Measurements from ENCODE around the gene TXNIP. TPM values are rescaled to one million over a fixed set of nuclear protein-coding genes. Genes with fewer than 3 reads are reported as not detected.
A peak's percentile ranks its signal among the peaks of the same experiment; 100 is the strongest.

The TXNIP gene
- total RNA-seq, 1 donor from 2014 or later: 19.0 TPM

GRCh38 chr1:146013559-146013922 is 17.2 kb upstream of the TXNIP start:
- Histone ChIP-seq H3K27me3 (ENCODE audit: control insufficient read depth, insufficient read depth, low read length) (peaks cover 9% of the 10 kb centered on the region), H3K36me3 (ENCODE audit: control insufficient read depth, insufficient read depth, low read length) (no peaks in the 10 kb centered on the region), H3K4me3 (ENCODE audit: low read depth, low read length) (no peak overlapping the region)
- TF ChIP-seq, protein P1, sequence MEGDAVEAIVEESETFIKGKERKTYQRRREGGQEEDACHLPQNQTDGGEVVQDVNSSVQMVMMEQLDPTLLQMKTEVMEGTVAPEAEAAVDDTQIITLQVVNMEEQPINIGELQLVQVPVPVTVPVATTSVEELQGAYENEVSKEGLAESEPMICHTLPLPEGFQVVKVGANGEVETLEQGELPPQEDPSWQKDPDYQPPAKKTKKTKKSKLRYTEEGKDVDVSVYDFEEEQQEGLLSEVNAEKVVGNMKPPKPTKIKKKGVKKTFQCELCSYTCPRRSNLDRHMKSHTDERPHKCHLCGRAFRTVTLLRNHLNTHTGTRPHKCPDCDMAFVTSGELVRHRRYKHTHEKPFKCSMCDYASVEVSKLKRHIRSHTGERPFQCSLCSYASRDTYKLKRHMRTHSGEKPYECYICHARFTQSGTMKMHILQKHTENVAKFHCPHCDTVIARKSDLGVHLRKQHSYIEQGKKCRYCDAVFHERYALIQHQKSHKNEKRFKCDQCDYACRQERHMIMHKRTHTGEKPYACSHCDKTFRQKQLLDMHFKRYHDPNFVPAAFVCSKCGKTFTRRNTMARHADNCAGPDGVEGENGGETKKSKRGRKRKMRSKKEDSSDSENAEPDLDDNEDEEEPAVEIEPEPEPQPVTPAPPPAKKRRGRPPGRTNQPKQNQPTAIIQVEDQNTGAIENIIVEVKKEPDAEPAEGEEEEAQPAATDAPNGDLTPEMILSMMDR (IDR thresholded peaks at IDR 0.05; ENCODE audit: insufficient read depth, low read length, poor library complexity, severe bottlenecking): no peak
- DNase-seq (ENCODE audit: low read depth): no peak

DNA sequence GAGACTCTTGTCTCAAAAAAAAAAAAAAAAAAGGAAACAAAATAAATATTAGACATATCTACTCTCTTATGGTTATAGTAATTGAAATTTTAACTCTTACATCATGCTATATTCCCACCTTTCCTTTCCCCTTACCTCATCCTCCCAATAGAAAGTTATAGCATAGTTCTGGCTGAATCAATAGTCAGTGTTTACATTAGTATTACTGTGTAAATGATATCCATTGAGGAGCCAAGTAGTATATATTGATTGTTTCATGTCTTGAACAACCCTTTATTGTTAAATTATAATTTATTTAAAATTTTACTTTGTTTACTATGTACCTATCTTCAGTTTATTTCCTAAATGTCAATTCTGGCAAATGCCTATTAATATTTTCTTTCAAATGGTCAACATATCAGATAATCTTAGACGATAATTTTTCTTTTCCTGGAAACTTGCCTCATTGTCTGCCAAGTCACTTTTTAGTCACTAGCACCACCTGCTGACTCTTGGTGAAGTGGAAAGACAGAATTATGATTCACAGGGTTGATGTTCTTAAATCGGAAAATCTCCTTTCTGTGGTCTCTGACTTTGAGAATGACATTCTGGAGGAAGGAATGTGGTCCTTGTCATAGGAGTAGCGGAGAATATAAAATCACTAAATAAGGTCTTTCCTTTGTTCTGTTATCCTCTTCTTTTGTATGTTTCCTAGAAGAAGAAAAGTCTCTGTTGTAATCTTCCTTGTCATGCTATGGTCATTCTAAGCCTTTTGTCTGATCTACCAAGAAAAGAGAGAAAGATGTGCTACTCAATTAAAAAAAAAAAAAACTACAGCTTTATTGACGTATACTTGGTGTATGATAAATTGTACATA is 16.6 kb upstream of the TXNIP start:
- no peak overlapping the region for H3K4me3 ChIP-seq (ENCODE audit: low read depth, low read length)
- TF ChIP-seq, protein P1 (IDR thresholded peaks at IDR 0.05; ENCODE audit: insufficient read depth, low read length, poor library complexity, severe bottlenecking): peak; percentile 68
- DNase-seq (ENCODE audit: low read depth): peak; percentile 63

DNA sequence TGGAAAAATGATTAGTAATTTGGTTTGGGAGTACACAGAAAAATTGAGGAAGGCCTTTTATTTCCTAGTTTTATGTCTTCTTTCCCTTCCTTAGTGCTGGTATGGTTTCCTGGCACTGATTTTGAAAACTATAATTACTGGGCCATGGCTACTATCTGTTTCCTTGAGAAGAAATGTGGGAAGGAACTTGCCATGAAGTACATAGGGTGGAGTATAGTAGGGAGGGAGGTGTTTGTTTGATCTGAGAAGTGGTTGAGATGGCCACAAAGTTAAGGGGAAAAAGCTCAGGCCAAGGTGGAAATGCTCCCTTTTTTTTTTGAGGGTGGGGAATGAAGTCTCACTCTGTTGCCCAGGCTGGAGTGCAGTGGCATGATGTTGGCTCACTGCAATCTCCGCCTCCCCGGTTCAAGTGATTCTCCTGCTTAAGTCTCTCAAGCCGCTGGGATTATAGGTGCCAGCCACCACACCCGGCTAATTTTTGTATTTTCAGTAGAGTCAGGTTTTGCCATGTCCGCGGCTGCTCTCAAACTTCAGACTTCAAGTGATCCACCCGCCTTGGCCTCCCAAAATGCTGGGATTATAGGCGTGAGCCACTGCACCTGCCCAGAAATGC is 13.9 kb upstream of the TXNIP start:
- TF ChIP-seq, protein P1 (IDR thresholded peaks at IDR 0.05; ENCODE audit: insufficient read depth, low read length, poor library complexity, severe bottlenecking): no peak
- DNase-seq (ENCODE audit: low read depth): no peak
- H3K36me3 ChIP-seq (ENCODE audit: control insufficient read depth, insufficient read depth, low read length): no peaks in the 10 kb centered on the region
- H3K27me3 ChIP-seq (ENCODE audit: control insufficient read depth, insufficient read depth, low read length): no peaks in the 10 kb centered on the region
- H3K4me3 ChIP-seq (ENCODE audit: low read depth, low read length): no peak overlapping the region

More for the DNA sequence above, 16.6 kb upstream of the TXNIP start:
- Histone ChIP-seq H3K27me3 (ENCODE audit: control insufficient read depth, insufficient read depth, low read length) (peaks cover 3% of the 10 kb centered on the region), H3K36me3 (ENCODE audit: control insufficient read depth, insufficient read depth, low read length) (no peaks in the 10 kb centered on the region)

DNA sequence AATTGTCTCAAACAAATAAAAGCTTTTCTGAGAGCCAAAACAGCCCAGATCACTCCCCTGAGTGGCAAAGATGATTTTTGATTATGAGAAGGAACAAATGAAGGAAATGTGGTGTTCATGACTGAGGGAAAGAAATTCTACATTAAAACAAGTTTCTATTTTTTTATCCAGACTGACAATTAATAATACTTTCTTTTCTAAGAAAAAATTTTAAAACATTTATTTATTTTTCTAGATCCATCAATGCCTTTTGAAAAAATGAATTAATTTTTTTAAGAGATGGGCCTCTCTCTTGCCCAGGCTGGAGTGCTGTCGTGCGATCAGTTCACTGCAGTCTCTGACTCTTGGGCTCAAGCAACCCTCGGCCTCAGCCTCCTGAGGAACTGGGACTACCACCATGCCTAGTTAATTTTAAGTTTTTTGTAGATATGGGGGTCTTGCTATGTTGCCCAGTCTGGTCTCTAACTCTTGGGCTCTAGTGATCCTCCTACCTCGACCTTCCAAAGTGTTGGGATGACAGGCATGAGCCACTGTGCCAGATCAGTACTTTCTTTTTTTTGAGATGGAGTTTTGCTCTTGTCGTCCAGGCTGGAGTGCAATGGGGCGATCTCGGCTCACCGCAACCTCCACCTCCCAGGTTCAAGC is 11.2 kb upstream of the TXNIP start:
- Histone ChIP-seq H3K36me3 (ENCODE audit: control insufficient read depth, insufficient read depth, low read length) (no peaks in the 10 kb centered on the region), H3K4me3 (ENCODE audit: low read depth, low read length) (no peak overlapping the region), H3K27me3 (ENCODE audit: control insufficient read depth, insufficient read depth, low read length) (no peaks in the 10 kb centered on the region)
- DNase-seq (ENCODE audit: low read depth): no peak
- TF ChIP-seq, protein P1 (IDR thresholded peaks at IDR 0.05; ENCODE audit: insufficient read depth, low read length, poor library complexity, severe bottlenecking): no peak

DNA sequence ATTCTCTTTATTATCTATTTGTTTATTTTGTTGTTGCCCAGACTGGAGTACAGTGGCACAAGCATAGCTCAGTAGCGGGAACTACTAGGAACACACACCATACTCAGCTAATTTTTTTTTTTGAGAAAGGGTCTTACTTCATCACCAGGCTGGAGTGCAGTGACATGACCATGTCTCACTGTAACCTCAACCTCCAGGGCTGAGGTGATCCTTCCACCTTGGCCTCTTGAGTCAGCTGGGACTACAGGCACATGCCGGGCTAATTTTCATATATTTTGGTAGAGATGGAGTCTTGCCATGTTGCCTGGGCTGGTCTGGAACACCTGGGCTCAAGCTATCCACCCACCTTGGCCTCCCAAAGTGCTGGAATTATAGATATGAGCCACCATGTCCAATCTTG is 5.3 kb upstream of the TXNIP start:
- no peak for DNase-seq (ENCODE audit: low read depth)

More for the DNA sequence above, 5.3 kb upstream of the TXNIP start:
- TF ChIP-seq, protein P1 (IDR thresholded peaks at IDR 0.05; ENCODE audit: insufficient read depth, low read length, poor library complexity, severe bottlenecking): no peak
- Histone ChIP-seq H3K27me3 (ENCODE audit: control insufficient read depth, insufficient read depth, low read length) (no peaks in the 10 kb centered on the region), H3K36me3 (ENCODE audit: control insufficient read depth, insufficient read depth, low read length) (no peaks in the 10 kb centered on the region), H3K4me3 (ENCODE audit: low read depth, low read length) (no peak overlapping the region)
